ENCODE measurements around the gene PCDHGB6. TPM values are rescaled to one million over a fixed set of nuclear protein-coding genes. Genes with fewer than 3 reads are reported as not detected.

Gene PCDHGB6
- total RNA-seq, 1 experiment from 2014 or later, result 6.0 TPM

GRCh38 chr5:141384471-141385267 is 23.2 kb upstream of the PCDHGB6 start:
- no peak overlapping the region for H2BK5ac ChIP-seq (ENCODE audit: insufficient read length, low read length)
- no peak overlapping the region for H4K8ac ChIP-seq (replicated peaks; ENCODE audit: insufficient read length, low read depth, low read length)
- H3K27me3 Mint-ChIP-seq (ENCODE audit: low read depth), result peaks cover 12% of the 10 kb centered on the region; the same call in 1 of the 2 replicates
- H3K23ac ChIP-seq (ENCODE audit: insufficient read length, low read depth, low read length), result no peak overlapping the region
- no peaks in the 10 kb centered on the region for H3K79me2 ChIP-seq (ENCODE audit: insufficient read depth, low read length)
- H3K9me3 ChIP-seq (ENCODE audit: control insufficient read depth, low read depth, low read length), result peaks cover 38% of the 10 kb centered on the region
- H2AFZ ChIP-seq (ENCODE audit: low read length), result no peak overlapping the region
- no peak overlapping the region for H3K27ac Mint-ChIP-seq
- DNase-seq, result no peak
- H4K20me1 ChIP-seq (ENCODE audit: control insufficient read depth, insufficient read depth, insufficient read length), result no peaks in the 10 kb centered on the region
- H3K4me3 Mint-ChIP-seq, result no peak overlapping the region
- H4K91ac ChIP-seq (ENCODE audit: insufficient read length, low read depth, low read length), result no peak overlapping the region
- no peaks in the 10 kb centered on the region for H3K79me1 ChIP-seq (ENCODE audit: insufficient read depth, low read depth, low read length, poor library complexity, severe bottlenecking)
- no peak overlapping the region for H3K4me2 ChIP-seq (ENCODE audit: insufficient read depth, insufficient read length, low read length)
- no peak overlapping the region for H2AK5ac ChIP-seq (ENCODE audit: insufficient read length, low read length)
- no peak overlapping the region for H3K14ac ChIP-seq (ENCODE audit: insufficient read depth, low read length)
- peaks cover 16 to 51% (median 34%) of the 10 kb centered on the region in 3 experiments for H3K36me3 Mint-ChIP-seq (ENCODE audit: insufficient read depth in 1 of 3, low read depth in 3 of 3)
- no peak for TF ChIP-seq CTCF (conservative IDR thresholded peaks at IDR 0.05)
- H3K56ac ChIP-seq (ENCODE audit: insufficient read length, low read depth, low read length), result no peak overlapping the region
- no peak overlapping the region for H2BK20ac ChIP-seq (ENCODE audit: low read depth, low read length, poor library complexity, severe bottlenecking)
- H3K27ac ChIP-seq (ENCODE audit: insufficient read length, low read depth, low read length), result no peak overlapping the region
- no peak overlapping the region for H2BK12ac ChIP-seq (ENCODE audit: insufficient read length, low read depth, low read length)
- H3K23me2 ChIP-seq (ENCODE audit: insufficient read length, low read depth, low read length, poor library complexity, severe bottlenecking), result no peaks in the 10 kb centered on the region
- no peak overlapping the region for H3K18ac ChIP-seq (ENCODE audit: insufficient read length, low read depth, low read length)
- no peak overlapping the region for H4K5ac ChIP-seq (ENCODE audit: insufficient read length, low read depth, low read length)
- no peak overlapping the region for H3K4ac ChIP-seq (ENCODE audit: low read depth, low read length)
- no CpG with 5 or more reads among the region's 43 CpGs for WGBS (ENCODE audit: extremely low coverage, insufficient read length, low lambda C conversion rate)
- H2BK120ac ChIP-seq (ENCODE audit: low read depth, low read length, poor library complexity, severe bottlenecking), result no peak overlapping the region
- no peak overlapping the region for H3T11ph ChIP-seq (ENCODE audit: low read length)
- H3K4me1 Mint-ChIP-seq, result no peaks in the 10 kb centered on the region
- H3K9ac ChIP-seq (ENCODE audit: extremely low read depth, insufficient read length, low read length), result no peak overlapping the region
- peaks cover 71 to 76% of the 10 kb centered on the region in 2 experiments for H3K9me3 Mint-ChIP-seq
- no peak overlapping the region for H2BK15ac ChIP-seq (ENCODE audit: low read depth, low read length)
- 0 out of 2 replicates have a peak, but pooled peaks cover 2% of the 10 kb centered on the region for H3K4me1 ChIP-seq (ENCODE audit: insufficient read depth, low read length)
- no peaks in the 10 kb centered on the region for H3K27me3 ChIP-seq (ENCODE audit: insufficient read depth, low read length)
